K562 (cell line): ENCODE results near the gene RNF13. TPM values are rescaled to one million over a fixed set of nuclear protein-coding genes. Genes with fewer than 3 reads are reported as not detected.

Experiments
- ATAC-seq: fragments of 200-7000 bp; cut with Tn5 transposase; 3 replicates; pipeline ENCODE4 v1.9.1; 2020; ENCODE audit warnings: moderate library complexity
- BruUV-seq: library from RNA; stranded (reverse); fragments of 400-500 nt; replicated peaks from 2 replicates; lab custom pipeline; 2021; lab: Mats Ljungman, UMichigan
- CTCF ChIA-PET: fragments of 300-600 bp; formaldehyde crosslinking; extraction: SDS; loops from one replicate; lab custom pipeline; 2021; ENCODE audit warnings: low intra/inter-chr PET ratio; lab: Yijun Ruan, JAX
- POLR2A ChIA-PET: fragments of 300-600, 350-650 bp; sonication (Branson Sonifier 250); formaldehyde crosslinking; extraction: SDS; loops from one replicate; lab custom pipeline; 2021; ENCODE audit warnings: antibody characterized with exemption, inconsistent platforms; lab: Yijun Ruan, JAX
- DNase-seq, 4 experiments: peaks; one replicate each; pipeline versions ENCODE4 v3.0.0 to v3.0.0-alpha.2; 2011 to 2018; ENCODE audit warnings: low spot score in 3 of 4, mixed read lengths in 3 of 4; ENCODE audit errors: extremely low read depth in 1 of 4
- FAIRE-seq: peaks from 2 replicates; lab custom pipeline; 2011; peaks lifted over from hg19 to GRCh38; lab: Jason Lieb, UNC
- H2AFZ ChIP-seq: 2 replicates; pipeline ENCODE4 v1.6.0; 2011; ENCODE audit warnings: low read depth, low read length, control low read depth, inconsistent platforms
- H3K27ac ChIP-seq: fragments of 200-600 bp; 3 replicates; pipeline ENCODE4 v1.8.0; 2011; ENCODE audit warnings: low read depth, mild to moderate bottlenecking, control low read depth, inconsistent platforms, low read length, moderate library complexity, mixed read lengths; ENCODE audit errors: extremely low read depth
- H3K27me3 ChIP-seq, 2 experiments: fragments of 300-600 bp in 1 of 2; 2 replicates in 1 of 2; 3 replicates in 1 of 2; pipeline versions ENCODE4 v1.6.0 to v1.8.0; 2011; ENCODE audit warnings: inconsistent platforms in 2 of 2, low read length in 2 of 2, mild to moderate bottlenecking in 1 of 2, mixed read lengths in 1 of 2, moderate library complexity in 1 of 2; ENCODE audit not compliant: control insufficient read depth in 2 of 2, insufficient read depth in 2 of 2
- H3K36me3 ChIP-seq: fragments of 300-600 bp; 3 replicates; pipeline ENCODE4 v1.8.0; 2011; ENCODE audit warnings: mild to moderate bottlenecking, low read length, inconsistent platforms; ENCODE audit not compliant: control insufficient read depth, insufficient read depth
- H3K4me1 ChIP-seq, 2 experiments: fragments of 200-600 bp in 1 of 2; replicated peaks in 1 of 2; 2 replicates in 1 of 2; 3 replicates in 1 of 2; pipeline versions ENCODE4 v1.5.1 to v1.8.0; 2011; ENCODE audit warnings: inconsistent platforms in 2 of 2, low read length in 2 of 2, mild to moderate bottlenecking in 1 of 2, mixed read lengths in 1 of 2, moderate library complexity in 1 of 2; ENCODE audit not compliant: control insufficient read depth in 2 of 2, insufficient read depth in 2 of 2
- H3K4me2 ChIP-seq: 2 replicates; pipeline ENCODE4 v1.6.1; 2011; ENCODE audit warnings: low read length, control low read depth, inconsistent platforms, mixed read lengths; ENCODE audit not compliant: insufficient read depth
- H3K4me3 ChIP-seq: fragments of 200-600 bp; sonication (generic), shearing (Covaris generic); 2 replicates; pipeline ENCODE4 v1.5.1; 2016; ENCODE audit warnings: control low read depth, inconsistent platforms
- H3K79me2 ChIP-seq: fragments of 200-600 bp; 3 replicates; pipeline ENCODE4 v1.8.0; 2011; ENCODE audit warnings: low read length, inconsistent platforms; ENCODE audit not compliant: control insufficient read depth, insufficient read depth
- H3K9ac ChIP-seq, 2 experiments: 2 replicates each; pipeline versions ENCODE4 v1.6.0 to v1.6.1; 2011; ENCODE audit warnings: low read depth in 2 of 2, low read length in 2 of 2, control low read depth in 1 of 2, inconsistent platforms in 1 of 2, mild to moderate bottlenecking in 1 of 2, mixed read lengths in 1 of 2; ENCODE audit not compliant: insufficient read depth in 1 of 2
- H3K9me1 ChIP-seq: one replicate; pipeline ENCODE4 v1.6.0; 2011; ENCODE audit warnings: inconsistent platforms, mild to moderate bottlenecking, low read length, moderate library complexity; ENCODE audit not compliant: control insufficient read depth, insufficient read depth
- H3K9me3 ChIP-seq: replicated peaks from 2 replicates; pipeline ENCODE4 v1.5.1; 2011; ENCODE audit warnings: low read depth, low read length, inconsistent platforms; ENCODE audit not compliant: control insufficient read depth, insufficient read depth
- H4K20me1 ChIP-seq: replicated peaks from 2 replicates; pipeline ENCODE4 v1.6.1; 2011; ENCODE audit warnings: low read length, inconsistent platforms, mixed read lengths; ENCODE audit not compliant: control insufficient read depth, insufficient read depth
- ARNT ChIP-seq, 2 experiments: fragments of 450-650 bp; IDR thresholded peaks; 2 replicates each; pipeline ENCODE4 v1.6.1; 2016; ENCODE audit warnings: mild to moderate bottlenecking in 1 of 2
- DMBX1 ChIP-seq: fragments of 250-450 bp; sonication (Bioruptor Pico); IDR thresholded peaks from 2 replicates; pipeline ENCODE4 v1.8.0; 2022; ENCODE audit warnings: inconsistent platforms, mild to moderate bottlenecking, moderate library complexity, borderline replicate concordance
- NFATC3 ChIP-seq: fragments of 450-650 bp; IDR thresholded peaks from 2 replicates; pipeline ENCODE4 v1.6.1; 2017; ENCODE audit warnings: mild to moderate bottlenecking
- NR0B1 ChIP-seq: fragments of 450-650 bp; IDR thresholded peaks from one replicate; pipeline ENCODE4 v1.6.1; 2018; ENCODE audit warnings: mild to moderate bottlenecking, moderate library complexity; ENCODE audit not compliant: partially characterized antibody
- RREB1 ChIP-seq: fragments of 250-450 bp; sonication (Bioruptor Pico); IDR thresholded peaks from 2 replicates; pipeline ENCODE4 v1.4.0; 2020
- ZFP1 ChIP-seq: fragments of 450-650 bp; formaldehyde crosslinking; IDR thresholded peaks from 2 replicates; pipeline ENCODE4 v1.4.0; 2020; ENCODE audit warnings: mild to moderate bottlenecking, mixed read lengths
- ZFP91 ChIP-seq: sonication (generic); formaldehyde crosslinking; IDR thresholded peaks from 2 replicates; pipeline ENCODE4 v1.8.0; 2022; ENCODE audit warnings: mild to moderate bottlenecking, missing genetic modification reagents
- ZNF707 ChIP-seq: fragments of 250-450 bp; sonication (Bioruptor Pico); conservative IDR thresholded peaks from 2 replicates; pipeline ENCODE4 v1.8.0; 2022; ENCODE audit warnings: inconsistent platforms, mild to moderate bottlenecking, moderate library complexity
- WGBS: fragments of 100-300 bp; shearing (Covaris generic); methylation state at CpG from one replicate; pipeline ENCODE4 v1.1.6; 2016; ENCODE audit warnings: low coverage, mixed read lengths; ENCODE audit not compliant: insufficient coverage; ENCODE audit errors: missing lambda C conversion rate; 5-methylcytosine and 5-hydroxymethylcytosine counted together
- in situ Hi-C: fragments of 300-500 bp; cut with MboI; formaldehyde crosslinking; loops from 4 replicates; pipeline ENCODE4 v1.15.0; 2018; ENCODE audit warnings: inconsistent platforms, mixed read lengths
- intact Hi-C: fragments of 100-400 bp; cut with micrococcal nuclease; formaldehyde crosslinking; loops from 2 replicates; pipeline ENCODE4 v1.14.2; 2022
- polyA plus RNA-seq, 8 experiments: library from polyadenylated mRNA; depleted of rRNA in 4 of 8; stranded (reverse) in 5 of 8; unstranded in 3 of 8; fragments of >200 nt; fragmentation: Nextera tagmentation in 2 of 8; fragmentation: Illumina TruSeq in 1 of 8; extraction: Ambion mirVana in 2 of 8; extraction: Trizol in 1 of 8; gene quantifications; 2 replicates each; pipeline versions ENCODE4 v1.2.1 to v1.2.3, GENCODE V29; 2011 to 2014; ENCODE audit warnings: inconsistent platforms in 1 of 8, missing spikeins in 1 of 8
- total RNA-seq, 7 experiments: library from RNA; depleted of rRNA in 6 of 7; stranded (reverse); fragments of >200 nt in 6 of 7; fragmentation: Illumina TruSeq in 2 of 7; extraction: Trizol in 2 of 7; gene quantifications; 2 replicates each; pipeline versions ENCODE4 v1.2.1 to v1.2.3, GENCODE V29; 2011 to 2021; ENCODE audit warnings: low replicate concordance in 1 of 7

RNF13 gene
- total and polyA plus RNA-seq, 9 of the 15 experiments (the other 6 are each of a cell fraction or from before 2014, with no cell fraction given), result 12.7 to 35.8 (median 18.9) TPM

- no peak for TF ChIP-seq ZFP91 (CRISPR knock-in tag)
- TF ChIP-seq, all 486 proteins: peak for 0
Observed at GRCh38 chr3:149783576-149783975, 29.4 kb upstream of the RNF13 start (continued).

- FAIRE-seq (no peak), ATAC-seq (no peak), DNase-seq (no peak)
- no peaks in the 10 kb centered on the region; a peak in 1 of 5 replicates for H3K4me1 ChIP-seq
- no peak overlapping the region for H3K4me2 ChIP-seq
- H3K9me1 ChIP-seq, result no peaks in the 10 kb centered on the region
- H3K4me3 ChIP-seq, result no peak overlapping the region
- BruUV-seq, result no TSS peak
- in situ Hi-C loops, result no loop called here
- H3K36me3 ChIP-seq, result no peaks in the 10 kb centered on the region
- no peaks in the 10 kb centered on the region for H3K9me3 ChIP-seq
- H3K79me2 ChIP-seq, result no peaks in the 10 kb centered on the region
- H3K27ac ChIP-seq, result no peak overlapping the region
- no peak overlapping the region for H2AFZ ChIP-seq
- WGBS, result 2% methylated on average over 5 of the region's 5 CpGs
- ChIA-PET CTCF (no interaction called here), POLR2A (no interaction called here)
- H3K9ac ChIP-seq, result no peak overlapping the region
- intact Hi-C loops, result no loop called here
- peaks cover 0 to 3% of the 10 kb centered on the region in 2 experiments; a peak in 1 of 5 replicates for H3K27me3 ChIP-seq
- H4K20me1 ChIP-seq, result no peaks in the 10 kb centered on the region
- TF ChIP-seq ZFP1 (no peak), NR0B1 (no peak), RREB1 (CRISPR knock-in tag) (no peak), ARNT (IDR thresholded peaks at IDR 0.05) (no peak), ZNF707 (no peak), DMBX1 (CRISPR knock-in tag) (no peak), NFATC3 (no peak)
Observed at GRCh38 chr3:149784064-149784704, 28.8 kb upstream of the RNF13 start.
